HG02970 (cell line): ENCODE measurements around the gene ZDHHC13.

Source experiments
- ATAC-seq: cut with Tn5 transposase; IDR thresholded peaks from one replicate; pipeline ENCODE4 v1.9.1; 2021; ENCODE audit warnings: mild to moderate bottlenecking, moderate library complexity, moderate number of reproducible peaks; ENCODE audit not compliant: unreplicated experiment, low FRiP score

ZDHHC13 gene

GRCh38 chr11:19164230-19164855, 47.4 kb downstream of the ZDHHC13 start:
- no peak for ATAC-seq

DNA sequence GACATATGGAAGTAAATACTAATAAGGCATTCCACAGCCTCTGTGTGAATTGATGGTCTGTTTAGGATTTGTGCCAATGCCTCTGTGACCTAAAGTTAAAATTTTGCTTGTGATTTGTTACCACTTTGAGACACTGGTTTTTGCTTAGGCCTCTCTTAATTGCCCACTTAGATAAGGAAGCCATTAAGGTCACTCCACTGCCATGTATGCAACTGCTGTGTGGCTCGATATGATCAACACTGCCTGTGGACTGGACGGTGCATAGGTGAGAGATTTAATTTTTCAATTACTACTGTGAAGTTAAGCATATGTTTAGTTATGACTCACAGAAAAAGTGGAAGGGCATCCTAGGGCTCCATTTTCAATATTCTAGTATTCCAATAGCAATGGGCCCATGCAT, 47.9 kb downstream of the ZDHHC13 start:
- ATAC-seq = no peak

- ATAC-seq = no peak
Measured at GRCh38 chr11:19168090-19168489, 51.1 kb downstream of the ZDHHC13 start.

- no peak for ATAC-seq
Measured at GRCh38 chr11:19173004-19173689, 56.2 kb downstream of the ZDHHC13 start.

- ATAC-seq = no peak
Measured at GRCh38 chr11:19173964-19174638, 57.1 kb downstream of the ZDHHC13 start.

- no peak for ATAC-seq
Measured at GRCh38 chr11:19176629-19177186, 59.7 kb downstream of the ZDHHC13 start.

GRCh38 chr11:19181531-19182261, 64.7 kb downstream of the ZDHHC13 start:
- no peak for ATAC-seq

GRCh38 chr11:19183646-19184045, 66.7 kb downstream of the ZDHHC13 start:
- no peak for ATAC-seq

GRCh38 chr11:19185036-19185435, 68.1 kb downstream of the ZDHHC13 start:
- no peak for ATAC-seq

DNA sequence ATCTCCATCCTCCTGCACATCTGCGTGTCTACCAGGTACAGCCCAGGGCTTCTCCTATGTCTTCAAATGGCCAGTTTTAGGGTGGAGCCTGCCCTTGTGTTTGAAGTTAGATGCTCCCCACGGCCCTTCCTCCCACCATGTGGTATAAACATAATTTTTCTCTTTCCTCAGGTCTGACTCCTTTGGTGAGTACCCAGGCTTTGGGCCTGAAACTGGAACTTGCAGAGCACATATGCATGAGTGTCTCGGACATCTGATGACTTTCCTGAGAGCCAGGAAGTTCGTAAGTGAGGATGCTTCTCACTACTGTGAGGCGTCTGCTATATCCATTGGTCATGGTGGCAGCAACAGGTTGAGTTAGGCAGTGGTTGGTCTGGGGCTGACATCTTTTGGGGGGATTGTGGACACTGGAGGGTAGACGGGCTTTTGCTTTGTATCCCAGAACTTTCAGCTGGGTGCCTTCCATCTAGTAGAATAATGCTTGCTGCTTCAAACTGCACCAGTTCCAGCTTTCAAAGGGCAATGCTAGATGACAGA, 68.6 kb downstream of the ZDHHC13 start:
- no peak for ATAC-seq

DNA sequence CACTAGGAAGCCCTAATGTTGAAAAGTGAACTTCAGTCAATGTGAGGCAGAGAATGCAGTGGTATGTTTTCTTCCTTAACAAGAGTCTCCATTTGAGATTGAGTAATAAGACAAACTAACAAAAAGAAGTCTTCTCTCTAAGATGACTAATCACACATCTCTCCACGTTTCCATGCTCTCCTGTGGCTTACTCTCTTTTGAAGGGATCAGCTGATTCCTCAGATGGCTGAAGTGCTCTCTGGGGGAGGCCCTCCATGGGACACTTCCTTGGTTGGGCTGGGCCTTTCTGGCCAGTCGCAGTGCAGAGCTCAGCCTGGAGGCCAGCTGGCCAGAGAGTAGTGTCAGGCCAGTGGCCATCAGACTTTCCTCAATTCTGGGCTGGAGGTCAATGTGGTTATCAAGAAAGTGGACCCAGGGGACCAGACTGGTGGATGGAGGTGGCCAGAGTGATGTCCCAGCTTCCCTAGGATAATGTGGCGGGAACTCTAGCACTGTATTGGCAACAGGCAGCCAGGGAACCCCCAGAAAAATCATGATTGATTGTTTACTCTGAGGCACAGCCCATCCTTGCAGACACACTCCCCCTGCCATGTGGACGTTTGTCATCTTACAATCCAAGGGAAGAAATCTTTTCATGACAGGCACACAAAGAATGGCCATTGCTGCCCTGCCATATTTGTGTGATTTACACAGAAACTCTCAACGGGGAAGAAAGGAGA, 70.3 kb downstream of the ZDHHC13 start:
- ATAC-seq = no peak

DNA sequence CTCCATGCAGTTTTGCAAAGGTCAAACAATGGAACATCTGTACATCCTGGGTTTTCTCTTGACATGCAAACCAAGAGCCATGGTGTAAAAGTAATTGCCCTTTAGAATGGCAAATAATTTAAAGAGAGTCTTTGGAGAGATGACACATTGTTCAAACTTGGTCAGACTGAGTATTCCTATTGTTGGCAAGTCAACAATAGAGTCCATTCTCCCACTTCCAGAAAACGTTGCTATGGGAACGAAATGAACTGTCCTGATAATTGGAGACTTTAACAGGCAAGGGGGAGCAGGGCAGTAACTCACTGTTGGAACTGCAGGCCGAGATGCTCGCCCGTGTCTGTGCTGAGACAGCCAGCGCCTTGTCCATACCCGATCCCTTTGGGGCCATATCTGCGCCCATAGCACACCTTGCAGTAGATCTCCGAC, 70.9 kb downstream of the ZDHHC13 start:
- ATAC-seq = no peak

DNA sequence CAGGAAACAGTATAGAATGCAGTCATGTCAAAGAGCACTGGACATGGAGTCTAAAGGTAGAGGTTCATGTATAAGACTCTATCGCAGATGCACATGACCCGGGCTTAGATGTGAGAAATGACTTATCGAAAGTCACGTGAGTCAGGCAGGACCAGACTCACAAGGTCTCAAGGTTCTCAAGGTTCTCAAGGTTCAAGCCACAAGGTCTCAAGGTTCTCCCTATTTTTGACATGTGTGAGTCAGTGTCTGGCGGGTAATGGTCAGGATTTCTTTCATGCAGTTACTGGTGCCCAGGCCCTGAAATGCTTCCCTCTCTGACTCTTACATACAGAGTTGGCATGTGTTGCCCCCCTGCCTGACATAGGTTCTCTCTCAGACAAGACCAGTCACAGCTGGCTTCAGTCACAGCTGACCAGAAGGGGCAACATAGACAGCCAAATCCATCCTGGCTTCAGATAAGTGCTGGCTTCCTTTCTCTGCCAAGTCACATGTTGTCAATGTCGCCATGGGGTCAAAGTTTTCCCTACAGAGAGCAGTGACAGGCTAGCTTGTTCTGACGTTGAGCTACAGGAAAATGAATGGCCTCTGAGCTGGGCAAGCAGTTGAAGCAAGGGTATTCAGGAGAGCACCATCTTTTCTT, 74.7 kb downstream of the ZDHHC13 start:
- no peak for ATAC-seq

- ATAC-seq = no peak
Measured at GRCh38 chr11:19193916-19194315, 76.9 kb downstream of the ZDHHC13 start.

- no peak for ATAC-seq
Measured at GRCh38 chr11:19194620-19195308, 77.8 kb downstream of the ZDHHC13 start.

GRCh38 chr11:19196432-19196831, 79.5 kb downstream of the ZDHHC13 start:
- ATAC-seq = no peak

DNA sequence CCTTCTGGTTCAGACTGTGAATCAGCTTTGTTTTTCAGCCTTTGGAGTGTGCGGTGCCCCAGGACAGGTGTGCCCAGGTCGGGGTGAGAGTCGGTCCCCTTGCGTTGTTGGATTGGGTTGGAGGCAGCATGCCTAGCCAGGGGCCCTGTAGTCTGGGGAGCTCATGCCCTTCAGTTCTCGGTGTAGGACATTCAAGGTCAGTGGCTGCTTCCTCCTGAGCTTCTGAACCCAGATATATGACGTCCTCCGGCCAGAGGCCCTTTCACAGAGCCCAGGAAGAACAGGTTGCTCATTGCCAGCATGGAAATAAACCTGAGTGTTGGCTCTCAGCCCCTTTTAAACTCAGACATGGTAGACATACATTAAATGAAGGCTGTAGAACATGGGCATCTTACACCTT, 82.1 kb downstream of the ZDHHC13 start:
- no peak for ATAC-seq

DNA sequence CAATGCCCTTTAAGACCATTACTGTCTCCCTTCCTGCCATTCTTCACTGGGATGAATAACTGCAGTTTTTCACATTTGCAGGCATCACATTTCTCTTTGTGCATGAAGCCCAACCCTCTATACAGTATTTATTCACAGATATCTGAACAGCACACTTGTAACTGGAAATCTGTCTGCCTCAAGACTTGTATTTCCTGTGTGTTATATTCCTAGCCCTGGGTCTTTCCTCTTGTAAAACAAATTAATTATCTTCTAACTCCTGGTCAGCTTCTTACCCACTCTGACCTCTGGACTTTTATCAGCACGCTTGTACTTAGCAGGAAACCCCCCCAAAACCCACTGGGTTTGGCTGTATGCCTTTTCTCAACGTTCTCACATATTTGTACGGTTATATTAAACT, 82.8 kb downstream of the ZDHHC13 start:
- ATAC-seq = no peak
